HG03432 (cell line): ENCODE data around the gene NANP.
"Not testable (repeated sequence)": the region's sequence is repeated elsewhere in the genome, so short reads cannot be mapped to it uniquely, and the experiment has no call there.

ENCODE experiments used
- ATAC-seq: cut with Tn5 transposase; IDR thresholded peaks from one replicate; pipeline ENCODE4 v1.9.1; 2021; ENCODE audit warnings: mild to moderate bottlenecking, moderate library complexity; ENCODE audit not compliant: unreplicated experiment

Gene NANP, protein sequence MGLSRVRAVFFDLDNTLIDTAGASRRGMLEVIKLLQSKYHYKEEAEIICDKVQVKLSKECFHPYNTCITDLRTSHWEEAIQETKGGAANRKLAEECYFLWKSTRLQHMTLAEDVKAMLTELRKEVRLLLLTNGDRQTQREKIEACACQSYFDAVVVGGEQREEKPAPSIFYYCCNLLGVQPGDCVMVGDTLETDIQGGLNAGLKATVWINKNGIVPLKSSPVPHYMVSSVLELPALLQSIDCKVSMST

DNA sequence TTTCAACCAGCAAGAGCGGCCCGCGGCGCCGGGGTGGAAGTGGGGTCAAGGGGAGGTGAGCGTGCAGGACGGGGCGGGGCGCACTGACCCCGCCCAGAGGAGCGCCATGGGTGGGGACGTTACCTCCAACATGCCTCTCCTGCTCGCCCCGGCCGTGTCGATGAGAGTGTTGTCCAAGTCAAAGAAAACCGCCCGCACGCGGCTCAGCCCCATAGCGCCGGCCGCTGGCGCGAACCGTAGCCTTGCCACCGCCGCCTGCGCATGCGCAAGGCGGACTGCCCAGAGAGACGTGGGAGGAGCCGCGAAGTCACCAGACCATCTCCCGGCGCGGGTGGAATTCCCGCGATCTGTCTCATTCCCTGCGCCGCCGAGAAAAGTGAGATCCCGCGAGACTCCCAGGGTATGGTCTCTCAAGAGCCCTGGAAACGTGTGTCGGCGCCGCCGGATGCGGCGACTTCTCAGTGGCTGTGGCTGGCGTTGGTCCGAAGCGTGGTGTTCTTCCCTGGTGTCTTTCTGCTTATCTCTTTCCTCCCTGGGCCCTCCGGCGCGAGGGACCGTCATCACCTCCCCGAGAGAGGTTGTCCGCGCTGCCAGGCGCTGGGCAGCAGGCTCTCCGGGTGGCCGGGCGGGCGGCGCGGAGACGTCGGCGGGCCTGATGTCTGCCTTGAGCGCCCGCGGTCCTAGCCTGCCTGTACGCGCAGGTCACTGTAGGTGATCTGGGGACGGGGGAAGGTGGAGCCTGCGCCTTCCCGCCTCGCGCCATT is at the start of gene NANP:
NANP (minus strand) TSS at position 279 of the 764 bp plus-strand sequence; CDS start at position 213, 66 bp downstream.
- ATAC-seq: peak; percentile 87

DNA sequence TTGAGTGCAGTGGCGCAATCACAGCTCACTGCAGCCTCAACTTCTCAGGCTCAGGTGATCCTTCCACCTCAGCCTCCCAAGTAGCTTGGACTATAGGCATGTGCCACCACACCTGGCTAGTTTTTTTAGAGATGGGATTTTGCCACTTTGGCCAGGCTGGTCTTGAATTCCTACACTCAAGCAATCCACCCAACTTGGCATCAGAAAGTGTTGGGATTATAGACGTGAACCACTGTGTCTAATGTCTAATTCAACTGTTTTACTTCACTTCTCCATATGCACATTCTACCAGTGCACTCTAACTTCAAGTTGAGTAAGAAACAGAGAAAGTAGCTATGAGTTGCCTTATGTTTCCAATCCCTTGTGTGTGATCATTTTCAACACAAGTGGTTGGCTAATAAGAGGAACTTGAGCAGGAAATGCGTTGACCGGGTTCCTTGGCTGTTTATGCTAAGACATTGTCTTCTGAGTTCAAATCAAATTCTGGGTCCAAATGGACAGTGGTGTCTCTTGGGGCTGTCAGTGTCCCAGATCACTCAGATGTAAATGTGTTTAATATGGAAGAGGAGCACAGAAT is 48.9 kb upstream of the NANP start:
- no peak for ATAC-seq

DNA sequence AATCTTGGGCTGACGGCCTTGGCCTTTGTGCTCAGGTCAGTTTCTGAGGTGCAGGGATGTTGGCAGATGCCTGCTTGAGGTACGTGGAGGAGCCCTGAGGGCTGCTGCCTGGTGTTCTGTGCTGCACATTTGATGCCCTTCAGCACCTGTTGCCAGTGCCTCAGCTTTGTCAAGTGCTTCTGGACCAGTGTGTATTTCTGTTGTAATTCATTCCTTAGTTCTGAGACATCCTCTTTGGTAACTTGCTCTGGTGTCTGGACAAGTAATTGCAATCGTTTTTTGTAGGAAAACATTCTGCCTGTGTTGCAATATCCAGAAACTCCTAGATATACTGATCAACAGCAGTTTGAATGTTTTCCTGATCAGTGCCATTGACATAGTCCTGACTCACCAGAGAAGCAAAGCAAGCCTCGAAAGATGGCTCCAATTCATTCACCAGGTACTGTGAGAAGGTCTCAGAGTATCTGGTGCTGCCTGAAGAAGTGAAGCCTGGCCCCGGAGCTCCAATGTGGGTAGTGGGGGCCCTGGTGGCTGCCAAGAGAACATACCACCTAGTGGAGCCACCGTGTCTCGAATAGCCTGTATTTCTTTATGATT is 46.1 kb upstream of the NANP start:
- ATAC-seq: no peak

DNA sequence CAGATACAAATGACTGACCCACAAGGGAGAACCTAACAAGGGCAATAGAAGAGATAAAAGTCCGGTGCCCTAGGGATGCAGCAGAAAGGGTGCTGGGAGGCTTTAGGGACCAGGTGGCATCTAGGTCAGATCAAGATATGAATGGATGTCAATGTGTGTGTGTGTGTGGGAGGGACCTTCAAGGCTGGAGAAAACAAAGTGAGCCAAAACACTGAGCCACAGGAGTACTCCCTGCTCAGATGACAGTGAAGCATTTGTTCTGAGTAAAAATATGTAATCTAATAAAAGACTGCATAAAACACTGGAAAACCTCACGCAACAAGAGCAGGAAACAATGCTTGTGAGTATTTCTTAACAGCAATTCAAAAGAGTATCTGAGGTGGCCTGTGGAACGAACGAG is 44.6 kb upstream of the NANP start:
- ATAC-seq: no peak

DNA sequence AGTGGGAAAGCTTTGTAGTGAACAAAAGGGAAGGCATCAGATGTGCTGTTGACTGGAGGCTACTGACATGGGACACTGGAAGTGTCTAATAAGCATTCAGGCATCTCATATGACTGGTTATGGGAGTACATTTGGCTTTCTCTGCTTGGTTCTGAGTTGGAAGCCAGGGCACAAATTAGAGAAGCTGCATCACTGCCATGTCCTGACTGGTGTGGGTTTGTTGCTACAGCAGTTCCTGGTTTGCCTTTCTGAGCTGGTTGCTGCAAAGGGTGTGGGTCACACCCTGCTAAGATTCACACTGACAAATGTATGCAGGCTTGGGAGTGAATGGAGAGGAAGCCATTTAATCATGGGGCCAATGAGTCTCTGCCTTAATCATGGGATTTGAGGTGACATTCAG is 36.2 kb upstream of the NANP start:
- ATAC-seq: no peak

DNA sequence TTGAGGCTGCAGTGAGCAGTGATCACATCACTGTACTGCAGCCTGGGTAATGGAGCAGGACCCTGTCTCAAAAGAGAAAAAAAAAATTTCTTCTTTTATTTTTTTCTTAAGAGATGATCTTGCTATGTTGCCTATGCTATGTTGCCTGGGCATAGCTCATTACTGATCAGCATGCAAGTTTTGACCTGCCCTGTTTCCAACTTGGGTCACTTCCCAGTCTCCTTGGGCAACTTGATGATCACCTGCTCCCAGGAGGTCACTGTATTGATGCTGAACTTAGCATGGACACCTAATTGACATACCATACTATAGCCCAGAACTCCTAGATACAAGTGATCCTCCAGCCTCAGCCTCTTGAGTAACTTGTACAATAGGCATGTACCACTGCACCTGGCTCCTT is 30.7 kb upstream of the NANP start:
- no peak for ATAC-seq

DNA sequence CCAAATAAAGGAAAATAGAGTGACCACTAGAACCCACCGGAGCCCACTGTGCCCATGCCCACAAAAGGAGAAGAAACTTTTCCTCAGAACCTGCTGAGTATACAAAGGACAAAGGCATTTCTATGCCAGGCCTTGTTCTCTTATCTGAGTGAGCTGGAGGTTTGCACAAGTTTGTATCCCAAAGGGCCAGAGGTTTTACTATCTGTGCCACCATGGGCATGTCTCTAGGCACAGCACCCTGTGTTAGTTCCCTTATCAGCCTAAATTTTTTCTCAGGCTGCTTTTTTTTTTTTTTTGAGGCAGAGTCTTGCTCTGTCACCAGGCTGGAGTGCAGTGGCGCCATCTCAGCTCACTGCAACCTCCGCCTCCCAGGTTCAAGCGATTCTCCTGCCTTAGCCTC is 29.1 kb upstream of the NANP start:
- not testable (repeated sequence) for ATAC-seq

DNA sequence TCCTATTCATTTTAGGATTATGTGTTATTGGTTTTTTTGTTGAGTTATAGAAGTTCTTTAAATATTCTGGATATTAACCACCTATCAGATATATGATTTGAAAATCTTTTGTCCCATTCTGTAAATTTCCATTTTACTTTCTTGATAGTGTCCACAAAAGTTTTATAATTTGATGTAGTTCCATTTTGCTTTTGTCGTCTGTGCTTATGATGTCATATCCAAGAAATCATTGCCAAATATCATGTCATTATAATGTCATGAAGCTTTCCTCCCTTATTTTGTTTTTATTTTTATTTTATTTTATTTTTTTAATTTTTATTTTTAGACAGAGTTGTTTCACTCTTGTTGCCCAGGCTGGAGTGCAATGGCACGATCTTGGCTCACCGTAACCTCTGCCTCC is 21.0 kb upstream of the NANP start:
- ATAC-seq: no peak

DNA sequence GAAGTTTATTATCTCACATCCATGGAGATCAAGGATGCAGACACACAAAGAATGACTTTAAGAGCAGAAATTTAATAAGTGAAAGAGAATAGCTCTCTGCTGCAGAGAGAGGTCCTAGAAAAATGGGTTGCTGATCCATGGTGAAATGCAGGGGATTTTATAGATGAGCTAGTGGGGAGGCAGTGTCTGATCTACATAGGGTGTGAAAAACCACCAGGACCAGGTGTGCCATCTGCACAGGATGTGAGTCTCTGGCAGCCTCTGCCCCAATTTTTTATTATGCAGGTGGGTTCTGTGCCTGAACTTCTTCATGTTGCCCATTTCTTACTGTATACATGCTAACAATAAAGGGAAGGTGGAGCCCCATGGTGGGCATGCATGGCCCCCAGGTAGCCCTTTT is 19.9 kb upstream of the NANP start:
- no peak for ATAC-seq

DNA sequence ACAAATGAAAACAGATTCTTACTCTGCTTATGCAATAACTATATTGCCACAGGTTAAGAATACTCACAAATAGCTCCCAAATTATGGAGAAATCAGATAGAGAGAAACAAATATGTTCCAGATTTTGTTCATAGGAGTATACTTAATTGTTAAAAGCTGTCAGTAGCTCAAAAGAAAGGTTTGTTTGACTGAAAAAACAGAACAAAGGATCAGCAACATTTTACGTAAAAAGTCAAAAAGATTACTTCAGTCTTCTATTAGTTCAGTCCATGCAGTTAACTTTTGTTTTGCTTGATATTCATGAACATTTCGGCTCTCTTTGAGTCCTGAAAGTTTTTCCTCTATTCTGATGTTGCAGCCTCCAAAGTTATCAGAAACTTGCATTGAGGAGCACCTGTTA is 13.4 kb upstream of the NANP start:
- ATAC-seq: no peak

DNA sequence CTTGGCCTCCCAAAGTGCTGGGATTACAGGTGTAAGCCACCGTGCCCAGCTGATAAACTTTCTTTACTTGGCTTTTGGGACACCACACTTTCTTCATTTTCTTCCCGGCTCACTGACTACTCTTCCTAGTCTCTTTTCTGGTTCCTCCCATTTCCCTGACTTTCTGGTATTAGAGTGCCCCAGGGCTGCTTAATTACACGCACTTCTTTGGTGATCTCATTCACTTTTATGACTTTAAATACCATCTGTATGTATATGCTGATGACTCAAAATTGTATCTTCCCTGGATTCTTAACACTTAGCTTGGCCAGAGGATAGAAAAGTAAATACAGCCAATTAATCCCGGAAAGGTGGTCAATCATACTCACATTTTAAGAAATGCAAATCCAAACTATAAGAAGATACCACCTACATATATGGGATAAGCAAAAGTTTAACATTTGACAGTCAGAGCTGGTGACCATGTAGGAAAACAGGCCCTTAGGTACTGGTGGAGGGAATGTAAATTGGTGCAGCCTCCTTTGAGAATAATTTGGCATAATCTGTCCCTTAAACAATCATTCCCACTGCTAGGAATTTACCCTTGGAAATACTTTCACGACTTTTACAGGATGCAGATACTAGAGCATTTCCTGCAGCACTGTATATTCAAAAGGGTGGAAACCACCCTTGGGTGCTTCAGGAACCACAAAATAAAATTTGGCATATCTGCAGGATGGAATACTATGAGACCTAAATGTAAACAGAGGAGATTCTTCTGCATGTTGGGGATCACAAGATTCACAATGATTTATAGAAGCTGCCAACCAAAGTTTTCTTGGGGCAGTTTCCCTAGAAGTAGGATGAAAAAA is 9.4 kb upstream of the NANP start:
- ATAC-seq: no peak

DNA sequence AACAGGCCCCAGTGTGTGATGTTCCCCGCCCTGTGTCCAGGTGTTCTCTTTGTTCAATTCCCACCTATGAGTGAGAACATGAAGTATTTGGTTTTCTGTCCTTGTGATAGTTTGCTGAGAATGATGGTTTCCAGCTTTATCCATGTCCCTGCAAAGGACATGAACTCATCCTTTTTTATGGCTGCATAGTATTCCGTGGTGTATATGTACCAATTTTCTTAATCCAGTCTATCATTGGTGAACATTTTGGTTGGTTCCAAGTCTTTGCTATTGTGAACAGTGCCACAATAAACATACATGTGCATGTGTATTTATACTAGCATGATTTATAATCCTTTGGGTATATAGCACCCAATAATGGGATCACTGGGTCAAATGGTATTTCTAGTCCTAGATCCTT is 6.8 kb upstream of the NANP start:
- not testable (repeated sequence) for ATAC-seq

DNA sequence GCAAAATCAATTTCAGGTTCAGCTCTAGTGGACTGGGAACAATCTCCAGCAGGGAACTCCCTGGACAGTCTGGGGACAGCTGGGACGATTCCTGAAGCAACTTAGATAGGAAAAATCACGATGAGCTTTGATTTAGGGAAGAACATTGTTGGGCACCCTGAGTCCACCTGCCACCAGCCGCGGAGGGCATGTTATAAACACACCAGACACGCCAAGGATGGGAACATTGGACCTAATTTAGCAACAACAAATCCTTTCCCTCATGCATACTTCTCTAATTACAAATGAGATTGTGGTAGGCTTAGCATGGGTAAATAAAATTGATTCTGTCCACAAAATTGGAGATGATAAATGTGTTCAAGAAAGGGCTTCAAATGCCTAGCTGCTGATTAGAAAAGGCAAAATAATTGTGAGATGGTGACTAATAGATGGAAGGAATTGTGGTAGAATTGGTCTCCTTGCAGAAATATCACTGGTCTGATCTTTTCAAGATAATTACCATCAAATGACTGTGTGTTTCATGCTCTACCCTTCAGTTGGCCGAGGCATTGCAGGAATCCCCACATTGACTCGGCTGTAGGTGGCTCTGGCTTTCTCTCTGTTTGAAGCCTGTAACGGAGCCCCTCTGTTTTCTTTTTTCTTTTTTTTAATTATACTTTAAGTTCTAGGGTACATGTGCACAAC is 6.1 kb upstream of the NANP start:
- no peak for ATAC-seq

DNA sequence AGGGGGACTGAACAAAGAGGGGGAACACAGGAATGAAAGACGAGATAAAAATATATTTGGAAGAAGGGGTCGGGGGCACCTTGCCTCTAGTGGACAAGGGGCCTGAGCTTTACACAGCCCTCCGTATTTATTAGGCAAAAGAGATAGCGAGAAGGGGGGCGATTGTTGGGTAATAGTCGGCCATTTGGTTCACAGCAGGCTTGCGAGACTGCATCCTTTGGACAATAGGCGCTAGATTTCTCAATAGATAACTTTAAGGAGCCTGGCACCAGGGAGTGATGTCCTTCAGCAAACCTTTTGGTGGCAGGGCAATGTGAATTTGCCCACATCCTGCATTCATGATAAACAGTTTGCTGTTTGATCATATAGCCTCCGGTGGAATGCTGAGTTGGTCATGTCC is 3.0 kb upstream of the NANP start:
- ATAC-seq: no peak

DNA sequence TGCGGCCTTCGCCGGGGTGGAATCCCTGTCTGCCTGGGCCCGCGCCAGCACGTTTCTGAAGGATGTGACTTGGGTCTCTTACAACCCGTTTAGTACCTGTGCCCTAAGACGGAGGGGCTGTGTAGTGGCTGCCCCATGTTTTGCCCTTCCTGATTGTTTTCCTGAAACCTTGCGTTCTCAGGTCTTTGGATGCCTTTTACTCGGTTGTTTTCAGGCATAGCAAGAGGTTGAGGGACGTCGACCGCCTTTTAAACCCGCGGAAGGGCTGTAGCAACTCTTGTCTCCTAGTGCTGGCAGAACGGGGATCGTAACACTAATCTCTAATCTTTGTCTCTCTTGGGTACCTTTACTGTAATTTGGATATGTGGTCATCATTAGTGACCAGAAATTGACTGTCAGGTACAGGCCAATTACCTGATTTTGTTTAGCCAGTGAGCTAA is 706 bp upstream of the NANP start:
- ATAC-seq: no peak

DNA sequence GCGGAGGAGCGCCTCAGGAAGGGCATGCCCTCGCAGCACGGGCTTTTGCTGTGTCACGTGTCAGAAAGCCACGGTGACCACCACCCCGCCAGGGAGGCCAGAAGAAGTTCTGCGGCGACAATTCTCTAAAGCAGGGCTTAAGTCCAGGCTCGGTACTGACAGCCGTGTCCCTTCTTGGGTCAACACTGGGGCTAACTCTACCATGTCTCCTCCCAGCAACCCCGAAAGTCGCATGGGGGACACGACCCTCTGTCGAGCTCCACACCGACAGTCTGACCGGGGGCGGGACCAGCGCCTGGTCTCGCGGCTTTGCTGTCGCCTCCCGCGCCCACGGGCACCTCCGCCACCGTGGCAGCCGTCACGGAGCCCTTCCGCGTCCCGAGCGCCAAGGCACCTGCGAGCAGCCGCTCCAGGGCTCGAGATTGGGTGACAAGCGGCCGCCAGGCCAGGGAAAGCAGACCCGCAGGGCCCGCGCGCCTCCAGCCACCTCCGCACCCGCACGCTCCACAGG is 534 bp downstream of the NANP start:
- ATAC-seq: peak; percentile 19

DNA sequence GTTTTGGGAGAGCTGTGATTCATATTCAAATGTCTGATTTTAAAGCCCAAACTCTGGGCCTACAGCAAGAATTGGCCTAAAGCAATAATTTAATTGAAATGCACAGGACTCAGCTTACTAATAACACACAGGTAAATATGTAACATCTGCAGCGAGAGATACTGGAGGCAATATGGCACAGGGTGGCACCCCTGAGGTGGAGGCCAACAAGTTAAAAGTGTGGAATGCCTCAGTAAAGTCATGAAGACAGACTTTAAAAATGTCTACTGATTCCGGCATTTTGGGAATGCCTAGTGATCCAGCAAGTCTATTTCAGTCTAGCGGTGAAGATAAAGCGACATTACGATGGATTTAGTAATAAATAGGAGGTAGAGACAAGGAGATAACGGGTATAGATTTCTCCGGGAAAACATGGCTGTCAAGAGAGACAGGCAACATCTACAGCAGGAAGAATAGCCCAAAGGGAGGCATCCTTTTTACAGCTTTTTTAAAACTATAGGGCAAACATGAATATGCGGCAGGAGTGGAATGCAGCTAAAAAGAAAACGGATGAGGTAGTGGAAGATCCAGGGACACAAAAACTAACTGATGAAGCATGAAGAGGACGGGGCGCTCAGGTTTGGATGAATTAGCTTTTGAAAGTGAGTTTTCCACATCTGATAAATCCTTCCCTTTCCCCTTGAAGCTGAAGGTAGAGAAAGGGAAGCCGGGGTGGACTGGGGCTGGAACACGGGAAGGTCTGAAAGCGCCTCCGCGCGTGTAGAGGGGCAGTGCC is 1.2 kb downstream of the NANP start:
- no peak for ATAC-seq

DNA sequence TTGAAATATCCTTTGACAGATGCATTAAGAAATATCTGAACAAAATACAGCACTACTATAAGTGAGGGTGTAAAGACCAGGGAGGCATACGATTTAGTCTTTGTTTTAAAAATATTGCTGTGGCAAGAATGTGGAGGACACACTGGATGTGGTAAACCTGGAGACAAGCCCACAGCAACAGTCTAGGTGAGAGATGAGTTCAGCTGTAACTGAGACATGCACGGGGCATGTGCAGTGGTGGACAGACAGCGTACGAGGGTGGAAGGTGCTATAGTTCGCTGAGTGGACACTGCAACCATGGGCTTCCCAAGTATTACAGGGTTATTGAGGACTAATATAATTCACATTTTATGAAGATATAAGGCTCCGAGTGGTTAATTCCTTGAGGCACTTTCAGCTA is 1.8 kb downstream of the NANP start:
- no peak for ATAC-seq

DNA sequence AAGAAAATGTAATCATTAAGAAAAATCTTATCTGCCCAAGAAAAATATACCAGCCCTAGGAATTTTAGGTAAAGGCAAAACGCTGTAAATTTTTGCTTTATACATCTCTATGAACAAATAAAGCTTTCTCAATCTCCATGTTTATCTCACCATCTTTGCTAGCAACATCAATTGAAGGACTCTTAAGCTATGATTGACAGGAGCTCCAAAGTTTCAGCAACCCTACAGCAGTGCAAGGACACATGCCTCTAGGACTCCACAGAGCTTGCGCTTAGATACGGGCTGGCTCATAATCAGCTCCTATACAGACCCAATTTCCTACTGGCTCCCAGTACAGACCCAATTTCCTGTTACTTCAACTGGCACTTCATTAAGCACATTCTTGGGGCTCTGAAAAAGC is 4.3 kb downstream of the NANP start:
- no peak for ATAC-seq
